EL (cell line): ENCODE measurements around the gene RAB11FIP2.
"Not testable (repeated sequence)": the region's sequence is repeated elsewhere in the genome, so short reads cannot be mapped to it uniquely, and the experiment has no call there.

Source experiments
- DNase-seq: peaks from one replicate; pipeline ENCODE4 v3.0.0-alpha.2; 2016

The RAB11FIP2 gene

GRCh38 chr10:118046395-118047156 lies at the start of gene RAB11FIP2:
Gene RAB11FIP2 (minus strand): TSS chr10:118046941. CDS start chr10:118046163, 778 bp downstream.
- peak; percentile 92 for DNase-seq

GRCh38 chr10:118096022-118096421 lies 49.3 kb upstream of the RAB11FIP2 start:
- no peak for DNase-seq

GRCh38 chr10:118092209-118092608 lies 45.5 kb upstream of the RAB11FIP2 start:
- DNase-seq: no peak

- no peak for DNase-seq
Measured at GRCh38 chr10:118080817-118081216, 34.1 kb upstream of the RAB11FIP2 start.

GRCh38 chr10:118076705-118077104 lies 30.0 kb upstream of the RAB11FIP2 start:
- DNase-seq: no peak

GRCh38 chr10:118072840-118073239 lies 26.1 kb upstream of the RAB11FIP2 start:
- no peak for DNase-seq

GRCh38 chr10:118067389-118067788 lies 20.6 kb upstream of the RAB11FIP2 start:
- DNase-seq: not testable (repeated sequence)

GRCh38 chr10:118062798-118063238 lies 16.1 kb upstream of the RAB11FIP2 start:
- DNase-seq: no peak

- DNase-seq: no peak
Measured at GRCh38 chr10:118058371-118058770, 11.6 kb upstream of the RAB11FIP2 start.

- no peak for DNase-seq
Measured at GRCh38 chr10:118057361-118057760, 10.6 kb upstream of the RAB11FIP2 start.

GRCh38 chr10:118054383-118054782 lies 7.6 kb upstream of the RAB11FIP2 start:
- no peak for DNase-seq

- DNase-seq: no peak
Measured at GRCh38 chr10:118052816-118053215, 6.1 kb upstream of the RAB11FIP2 start.

- DNase-seq: no peak
Measured at GRCh38 chr10:118047880-118048279, 1.1 kb upstream of the RAB11FIP2 start.

GRCh38 chr10:118047157-118047719 lies 497 bp upstream of the RAB11FIP2 start:
- DNase-seq: no peak

- DNase-seq: peak; percentile 65
Measured at GRCh38 chr10:118045837-118046394, 825 bp downstream of the RAB11FIP2 start.

GRCh38 chr10:118045158-118045836 lies 1.4 kb downstream of the RAB11FIP2 start:
- DNase-seq: no peak

- DNase-seq: no peak
Measured at GRCh38 chr10:118042827-118043242, 3.9 kb downstream of the RAB11FIP2 start.

- no peak for DNase-seq
Measured at GRCh38 chr10:118042336-118042735, 4.4 kb downstream of the RAB11FIP2 start.

- peak; percentile 71 for DNase-seq
Measured at GRCh38 chr10:118041316-118041715, 5.4 kb downstream of the RAB11FIP2 start.

- no peak for DNase-seq
Measured at GRCh38 chr10:118036281-118036875, 10.4 kb downstream of the RAB11FIP2 start.

- DNase-seq: no peak
Measured at GRCh38 chr10:118035354-118036005, 11.3 kb downstream of the RAB11FIP2 start.

GRCh38 chr10:118034791-118035261 lies 11.9 kb downstream of the RAB11FIP2 start:
- DNase-seq: no peak
